Measurements from ENCODE around the gene ENPEP.
A peak's percentile ranks its signal among the peaks of the same experiment; 100 is the strongest.
"Not testable (repeated sequence)": the region's sequence is repeated elsewhere in the genome, so short reads cannot be mapped to it uniquely, and the experiment has no call there.

Gene ENPEP

GRCh38 chr4:110483516-110483915 lies 7.6 kb downstream of the ENPEP start:
- DNase-seq (ENCODE audit: low spot score) (no peak), FAIRE-seq (no peak)

GRCh38 chr4:110484029-110484428 lies 8.1 kb downstream of the ENPEP start:
- DNase-seq (ENCODE audit: low spot score) (no peak), FAIRE-seq (no peak)

- FAIRE-seq, result no peak
- DNase-seq (ENCODE audit: low spot score), result peak; percentile 27
Observed at GRCh38 chr4:110484767-110485166, 8.8 kb downstream of the ENPEP start.

GRCh38 chr4:110485452-110485851 lies 9.5 kb downstream of the ENPEP start:
- no peak for DNase-seq (ENCODE audit: low spot score)
- FAIRE-seq, result no peak

GRCh38 chr4:110486256-110486655 lies 10.3 kb downstream of the ENPEP start:
- FAIRE-seq (peak; percentile 30), DNase-seq (ENCODE audit: low spot score) (no peak)

GRCh38 chr4:110486850-110487249 lies 10.9 kb downstream of the ENPEP start:
- DNase-seq (ENCODE audit: low spot score); FAIRE-seq: not testable (repeated sequence)

- DNase-seq (ENCODE audit: low spot score) (no peak), FAIRE-seq (no peak)
Observed at GRCh38 chr4:110487873-110488272, 11.9 kb downstream of the ENPEP start.

- FAIRE-seq, result no peak
- no peak for DNase-seq (ENCODE audit: low spot score)
Observed at GRCh38 chr4:110489901-110490508, 14.1 kb downstream of the ENPEP start.

GRCh38 chr4:110492522-110492921 lies 16.6 kb downstream of the ENPEP start:
- DNase-seq (ENCODE audit: low spot score) (no peak), FAIRE-seq (no peak)

GRCh38 chr4:110493520-110493919 lies 17.6 kb downstream of the ENPEP start:
- DNase-seq (ENCODE audit: low spot score) (no peak), FAIRE-seq (no peak)

- FAIRE-seq (no peak), DNase-seq (ENCODE audit: low spot score) (no peak)
Observed at GRCh38 chr4:110498420-110498819, 22.5 kb downstream of the ENPEP start.

GRCh38 chr4:110499126-110499525 lies 23.2 kb downstream of the ENPEP start:
- DNase-seq (ENCODE audit: low spot score), result no peak
- FAIRE-seq, result no peak

- DNase-seq (ENCODE audit: low spot score) (no peak), FAIRE-seq (no peak)
Observed at GRCh38 chr4:110501826-110502225, 25.9 kb downstream of the ENPEP start.

- DNase-seq (ENCODE audit: low spot score) (no peak), FAIRE-seq (no peak)
Observed at GRCh38 chr4:110503270-110504083, 27.5 kb downstream of the ENPEP start.

- no peak for DNase-seq (ENCODE audit: low spot score)
- no peak for FAIRE-seq
Observed at GRCh38 chr4:110504084-110504435, 28.1 kb downstream of the ENPEP start.

- DNase-seq (ENCODE audit: low spot score) (no peak), FAIRE-seq (no peak)
Observed at GRCh38 chr4:110505440-110505839, 29.5 kb downstream of the ENPEP start.

- no peak for FAIRE-seq
- peak; percentile 20 for DNase-seq (ENCODE audit: low spot score)
Observed at GRCh38 chr4:110508827-110509710, 33.1 kb downstream of the ENPEP start.

- DNase-seq (ENCODE audit: low spot score) (no peak), FAIRE-seq (no peak)
Observed at GRCh38 chr4:110510277-110510676, 34.3 kb downstream of the ENPEP start.

GRCh38 chr4:110510955-110511544 lies 35.1 kb downstream of the ENPEP start:
- FAIRE-seq, result no peak
- DNase-seq (ENCODE audit: low spot score), result peak; percentile 30

GRCh38 chr4:110512901-110513300 lies 36.9 kb downstream of the ENPEP start:
- DNase-seq (ENCODE audit: low spot score) (no peak), FAIRE-seq (no peak)

- DNase-seq (ENCODE audit: low spot score) (peak; percentile 13), FAIRE-seq (no peak)
Observed at GRCh38 chr4:110514889-110515479, 39.0 kb downstream of the ENPEP start.

Data from urothelium cell line (cell line).